ENCODE data around the gene EFHD2. TPM values are rescaled to one million over a fixed set of nuclear protein-coding genes. Genes with fewer than 3 reads are reported as not detected.
A peak's percentile ranks its signal among the peaks of the same experiment; 100 is the strongest.

Gene EFHD2
- total RNA-seq (2022): 45.1 and 48.5 TPM in 2 replicates
- Bru-seq, nascent RNA: percentile 52 among the genes with signal in this experiment
- BruChase-seq, experiment 1, labeled RNA remaining after a 6-hour chase: percentile 67 among the genes with signal in this experiment
- BruChase-seq, experiment 2, labeled RNA remaining after a 2-hour chase: percentile 51 among the genes with signal in this experiment
- long read RNA-seq, transcript EFHD2-201 (4 exons, 2,419 nt): major isoform, 244 of 287 reads
- long read RNA-seq, partial matches to known transcripts: 4 of 287 reads
- long read RNA-seq, other reads (novel, unspliced or antisense): 39 of 287 reads

- POLR2A ChIA-PET: interaction anchor here (1.0 to 4.9 kb wide), 5 partner anchors 10 to 55 kb away, joined by 3 to 52 read pairs (median 5); no protein-coding TSS in a partner anchor
- TF ChIP-seq CTCF (IDR thresholded peaks at IDR 0.05; ENCODE audit: unreplicated experiment): no peak
Observed at GRCh38 chr1:15409388-15410222, at the start of gene EFHD2. EFHD2 (plus strand) TSS chr1:15409888; CDS start chr1:15409972, 84 bp downstream.

GRCh38 chr1:15360700-15361099 lies 49.0 kb upstream of the EFHD2 start:
- TF ChIP-seq CTCF (IDR thresholded peaks at IDR 0.05; ENCODE audit: unreplicated experiment): no peak
- intact Hi-C loops (cut with micrococcal nuclease): no loop called here
- H3K36me3 Mint-ChIP-seq (ENCODE audit: insufficient read depth, unreplicated experiment): no peaks in the 10 kb centered on the region
- no TSS peak for BruUV-seq (replicated peaks)
- CTCF ChIA-PET: interaction anchor here (0.7 kb wide), 1 partner anchor 20 kb away, joined by 3 read pairs; no protein-coding TSS in a partner anchor
- no peak overlapping the region for H3K4me3 Mint-ChIP-seq (ENCODE audit: unreplicated experiment)
- no peaks in the 10 kb centered on the region for H3K9me3 Mint-ChIP-seq (ENCODE audit: unreplicated experiment)
- POLR2A ChIA-PET: interaction anchor here (0.7 to 1.3 kb wide), 2 partner anchors 19 to 24 kb away, joined by 3 to 4 read pairs; no protein-coding TSS in a partner anchor
- peaks cover 17% of the 10 kb centered on the region for H3K4me1 Mint-ChIP-seq (ENCODE audit: insufficient read depth, unreplicated experiment)
- H3K27me3 Mint-ChIP-seq (ENCODE audit: insufficient read depth, unreplicated experiment): no peaks in the 10 kb centered on the region
- no peak overlapping the region for H3K27ac Mint-ChIP-seq (ENCODE audit: low read depth, unreplicated experiment)
- no peak for DNase-seq (ENCODE audit: unreplicated experiment)

More at GRCh38 chr1:15409388-15410222, at the start of gene EFHD2:
- no peaks in the 10 kb centered on the region for H3K9me3 Mint-ChIP-seq (ENCODE audit: unreplicated experiment)
- CTCF ChIA-PET: interaction anchor here (1.0 to 4.4 kb wide), 4 partner anchors 13 to 86 kb away, joined by 3 to 11 read pairs (median 4); no protein-coding TSS in a partner anchor
- H3K27ac Mint-ChIP-seq (ENCODE audit: low read depth, unreplicated experiment): peak within 1 kb of the TSS; percentile 96
- peak within 1 kb of the TSS; percentile 88 for H3K4me3 Mint-ChIP-seq (ENCODE audit: unreplicated experiment)
- BruUV-seq (replicated peaks): no TSS peak
- H3K4me1 Mint-ChIP-seq (ENCODE audit: insufficient read depth, unreplicated experiment): peaks cover 35% of the 10 kb centered on the region
- no peaks in the 10 kb centered on the region for H3K36me3 Mint-ChIP-seq (ENCODE audit: insufficient read depth, unreplicated experiment)
- intact Hi-C loops (cut with micrococcal nuclease): loop anchor here (1.0 kb wide), 1 partner anchor 86 kb away; no protein-coding TSS in a partner anchor
- peak; percentile 76 for DNase-seq (ENCODE audit: unreplicated experiment)
- H3K27me3 Mint-ChIP-seq (ENCODE audit: insufficient read depth, unreplicated experiment): no peaks in the 10 kb centered on the region

GRCh38 chr1:15362096-15362736 lies 47.5 kb upstream of the EFHD2 start:
- CTCF ChIA-PET: interaction anchor here (0.6 kb wide), 1 partner anchor 451 kb away, joined by 3 read pairs; no protein-coding TSS in a partner anchor

More at GRCh38 chr1:15362096-15362736, 47.5 kb upstream of the EFHD2 start:
- intact Hi-C loops (cut with micrococcal nuclease): no loop called here
- H3K4me3 Mint-ChIP-seq (ENCODE audit: unreplicated experiment): no peak overlapping the region
- no peaks in the 10 kb centered on the region for H3K9me3 Mint-ChIP-seq (ENCODE audit: unreplicated experiment)
- no peak for TF ChIP-seq CTCF (IDR thresholded peaks at IDR 0.05; ENCODE audit: unreplicated experiment)
- POLR2A ChIA-PET: interaction anchor here (0.6 kb wide), 1 partner anchor 29 kb away, joined by 3 read pairs; no protein-coding TSS in a partner anchor
- no peak for DNase-seq (ENCODE audit: unreplicated experiment)
- BruUV-seq (replicated peaks): no TSS peak
- no peaks in the 10 kb centered on the region for H3K36me3 Mint-ChIP-seq (ENCODE audit: insufficient read depth, unreplicated experiment)
- H3K4me1 Mint-ChIP-seq (ENCODE audit: insufficient read depth, unreplicated experiment): peaks cover 6% of the 10 kb centered on the region
- no peak overlapping the region for H3K27ac Mint-ChIP-seq (ENCODE audit: low read depth, unreplicated experiment)
- H3K27me3 Mint-ChIP-seq (ENCODE audit: insufficient read depth, unreplicated experiment): no peaks in the 10 kb centered on the region

Measured in MCF 10A (cell line).